GM21423 (cell line): Measurements from ENCODE around the gene AGMAT.
A peak's percentile ranks its signal among the peaks of the same experiment; 100 is the strongest.

Experiments used
- ATAC-seq: cut with Tn5 transposase; IDR thresholded peaks from one replicate; pipeline ENCODE4 v1.9.1; 2021; ENCODE audit warnings: mild to moderate bottlenecking, moderate library complexity; ENCODE audit not compliant: unreplicated experiment

The AGMAT gene

DNA sequence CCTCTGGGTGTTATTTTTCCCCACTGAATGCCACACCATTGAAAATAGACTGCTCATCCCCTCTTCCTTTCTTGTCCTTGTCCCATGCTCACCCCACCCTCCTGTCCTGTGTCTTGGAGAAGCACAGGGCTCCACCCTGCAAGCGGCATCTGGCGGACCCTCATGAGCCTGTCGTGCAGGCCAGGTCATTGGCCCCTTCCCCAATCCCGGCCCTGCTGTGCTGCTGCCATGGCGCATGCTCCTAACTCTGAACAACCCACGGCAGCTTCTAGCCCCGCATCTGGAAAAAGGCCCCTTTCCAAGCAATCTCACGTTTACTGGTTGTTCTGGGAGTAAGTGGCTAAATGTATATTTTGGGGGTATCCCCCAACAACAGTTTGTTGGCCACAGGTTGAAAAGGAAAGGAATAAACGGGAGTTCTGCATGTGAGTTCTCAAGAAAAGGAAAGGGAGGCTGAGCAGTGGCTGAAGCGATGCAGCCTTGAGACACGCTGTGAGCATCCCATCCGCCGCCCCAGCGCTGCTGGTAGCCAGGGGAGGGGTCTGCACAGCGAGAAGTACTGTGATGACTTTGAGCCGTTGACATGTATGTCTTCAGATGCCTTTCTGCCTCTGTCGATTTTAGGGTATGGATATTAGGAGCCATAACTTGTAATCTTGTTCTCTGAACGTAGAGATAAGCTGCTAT is 16.3 kb downstream of the AGMAT start:
- no peak for ATAC-seq

DNA sequence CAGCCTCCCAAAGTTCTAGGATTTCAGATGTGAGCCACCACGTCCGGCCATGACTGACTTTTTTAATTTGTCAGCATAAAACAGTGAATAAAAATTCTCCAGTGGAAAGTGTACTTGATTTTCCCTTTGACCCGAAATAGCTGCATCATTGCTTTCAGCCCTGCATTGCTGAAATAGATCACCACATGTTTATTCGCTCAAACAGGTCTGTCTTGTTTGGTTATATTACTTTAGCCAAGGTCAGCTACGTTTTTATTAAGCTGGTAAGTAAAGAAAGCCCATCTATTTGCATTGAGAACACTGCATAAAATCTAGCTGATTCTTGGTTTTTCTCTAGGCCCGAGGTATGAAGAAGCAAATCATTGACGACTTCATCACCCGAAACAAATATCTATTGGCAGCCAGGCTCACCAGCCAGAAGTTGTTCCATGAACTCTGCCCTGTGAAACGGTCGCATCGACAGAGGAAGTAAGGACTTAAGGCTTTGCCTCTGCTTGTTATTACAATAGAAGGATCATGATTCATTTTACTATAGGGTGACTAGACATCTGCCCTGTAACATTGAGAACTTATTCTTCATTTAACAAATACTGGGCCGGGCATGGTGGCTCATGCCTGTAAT is 25.6 kb downstream of the AGMAT start:
- no peak for ATAC-seq

DNA sequence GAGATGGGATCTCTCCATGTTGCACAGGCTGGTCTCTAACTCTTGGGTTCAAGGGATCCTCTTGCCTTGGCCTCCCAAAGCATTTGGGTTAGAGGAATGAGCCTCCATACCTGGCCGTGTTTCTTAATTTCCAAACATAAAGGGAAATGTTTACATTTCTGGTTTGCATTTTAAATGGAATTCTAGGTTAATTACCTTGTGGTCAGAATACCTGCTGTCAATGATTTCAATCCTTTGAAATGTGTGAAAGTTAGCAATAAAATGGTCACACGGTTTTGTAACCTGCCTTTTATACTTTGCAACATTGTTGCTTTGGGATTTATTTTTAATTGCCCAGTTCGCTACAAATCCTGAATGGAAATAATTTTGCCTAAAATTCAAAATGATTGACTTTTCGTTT is 26.3 kb downstream of the AGMAT start:
- ATAC-seq: no peak

DNA sequence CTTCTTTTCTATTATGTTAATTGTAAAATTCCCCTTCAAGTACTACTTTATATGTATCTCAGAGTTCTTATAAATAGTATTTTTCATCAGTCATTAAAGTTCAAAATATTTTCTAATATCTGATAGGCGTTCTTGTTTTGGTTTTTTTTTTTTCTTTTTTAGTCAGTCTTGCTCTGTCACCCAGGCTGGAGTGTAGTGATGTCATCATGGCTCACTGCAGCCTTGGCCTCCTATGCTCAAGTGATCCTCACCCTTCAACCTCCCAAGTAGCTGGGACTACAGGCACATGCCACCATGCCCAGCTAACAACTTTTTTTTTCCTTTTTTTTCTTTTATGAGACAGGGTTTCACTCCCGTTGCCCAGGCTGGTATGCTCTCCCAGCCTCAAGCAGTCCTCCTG is 27.3 kb downstream of the AGMAT start:
- ATAC-seq: no peak

DNA sequence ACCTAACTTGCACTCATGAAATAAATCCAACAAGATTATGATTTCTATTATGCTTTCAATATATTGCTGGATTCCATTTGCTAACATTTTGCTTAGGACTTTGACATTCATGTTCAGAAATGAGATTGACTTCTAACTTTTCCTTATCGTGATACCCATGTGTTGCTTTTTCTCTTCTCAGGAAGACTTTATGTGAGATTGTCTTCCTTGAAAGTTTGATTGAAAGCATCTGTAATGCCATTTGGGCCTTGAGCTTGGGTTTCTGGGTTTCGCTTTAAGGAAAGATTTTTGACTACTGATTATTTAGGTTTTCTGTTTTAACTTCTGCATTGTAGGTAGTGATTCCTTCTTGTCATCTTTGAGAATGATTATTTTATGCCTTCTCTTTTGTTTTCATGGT is 27.8 kb downstream of the AGMAT start:
- no peak for ATAC-seq

DNA sequence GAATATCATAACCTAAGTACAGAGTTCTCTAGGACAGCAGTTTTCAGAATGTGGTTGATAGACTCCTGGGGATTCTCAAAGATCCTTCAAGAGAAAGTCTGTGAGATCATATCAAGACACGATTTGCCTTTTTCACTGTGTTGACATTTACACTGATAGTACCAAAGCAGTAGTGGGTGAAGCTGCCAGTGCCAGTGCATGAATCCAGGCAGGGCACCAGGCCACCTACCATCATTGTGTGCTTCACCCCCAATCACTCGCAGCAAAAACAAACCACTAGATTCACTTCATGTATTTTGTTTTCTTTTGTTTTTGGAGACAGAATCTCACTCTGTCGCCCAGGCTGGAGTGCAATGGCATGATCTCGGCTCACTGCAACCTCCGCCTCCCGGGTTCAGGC is 34.3 kb downstream of the AGMAT start:
- ATAC-seq: no peak

DNA sequence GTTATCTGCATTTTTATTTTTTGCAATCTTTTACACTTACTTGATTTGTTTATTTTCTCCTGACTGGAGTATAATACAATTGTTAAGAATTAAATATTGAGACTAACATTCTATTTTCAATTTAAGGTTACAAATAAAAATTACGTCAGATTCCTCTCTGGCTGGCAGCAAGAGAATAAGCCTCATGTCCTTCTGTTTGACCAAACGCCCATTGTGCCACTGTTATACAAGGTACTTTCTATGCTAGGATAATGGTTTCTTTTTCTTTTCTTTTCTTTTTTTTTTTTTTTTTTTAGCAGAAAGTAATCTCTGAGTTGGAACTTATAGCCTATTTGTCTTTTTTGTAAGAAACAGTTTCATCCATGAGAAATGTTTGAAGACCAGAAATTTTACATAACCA is 38.2 kb downstream of the AGMAT start:
- no peak for ATAC-seq

DNA sequence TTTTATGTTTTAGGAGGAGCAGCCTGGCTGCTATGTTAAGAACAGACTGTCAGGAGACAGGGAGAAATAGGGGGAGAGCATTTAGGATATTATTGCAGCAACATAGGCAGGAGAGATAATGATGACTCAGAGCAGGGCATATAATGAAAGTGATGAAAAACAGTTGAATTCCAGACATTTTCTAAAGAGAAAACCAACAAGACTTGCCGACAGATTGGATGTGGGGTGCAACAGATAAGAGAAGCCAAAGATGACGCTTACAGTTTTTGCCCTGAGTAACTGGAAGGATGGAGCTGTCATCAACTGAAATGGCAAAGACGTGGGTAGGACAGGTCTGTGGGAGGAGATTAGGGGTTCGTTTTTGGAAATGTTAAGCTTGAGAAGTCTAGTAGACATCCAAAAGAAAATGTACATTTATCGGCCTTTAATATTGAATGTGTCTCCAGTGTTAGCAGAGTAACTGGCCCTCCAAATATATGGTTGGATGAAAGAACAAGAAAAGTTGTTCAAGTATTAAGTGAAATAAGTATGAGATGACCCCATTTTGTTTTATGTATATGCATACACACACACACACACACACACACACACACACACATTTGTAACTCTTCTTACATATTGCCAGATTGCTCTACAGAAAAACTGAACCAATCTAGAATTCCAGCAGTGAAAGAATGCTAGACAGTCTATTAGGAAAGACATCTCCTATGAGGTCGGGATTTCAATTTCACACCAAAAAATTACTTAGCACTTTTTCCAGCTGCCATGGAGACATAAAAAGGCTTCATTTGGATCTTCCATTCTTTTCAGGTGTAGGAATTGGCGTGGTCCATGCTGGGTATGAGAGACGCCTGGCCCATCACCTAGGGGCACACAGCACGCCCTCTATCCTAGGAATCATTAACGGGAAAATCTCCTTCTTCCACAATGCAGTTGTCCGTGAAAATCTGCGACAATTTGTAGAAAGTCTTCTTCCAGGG is 41.0 kb downstream of the AGMAT start:
- ATAC-seq: no peak

DNA sequence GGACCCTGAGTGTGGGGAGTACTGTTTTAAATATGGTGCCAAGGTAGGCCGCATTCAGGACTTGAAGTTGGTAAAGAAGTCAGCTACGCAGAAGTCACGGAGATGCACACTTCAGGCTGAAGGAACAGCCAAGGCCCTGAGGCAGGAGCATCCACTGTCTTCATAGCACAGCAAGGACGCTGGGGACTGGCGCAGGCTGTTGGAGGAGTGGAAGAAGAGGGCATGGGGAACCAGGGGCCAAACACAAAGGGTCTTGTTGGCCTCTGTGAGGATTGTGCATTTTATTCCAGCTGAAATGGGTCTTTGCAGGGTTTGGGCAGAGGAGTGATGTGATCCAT is 41.6 kb downstream of the AGMAT start:
- no peak for ATAC-seq

DNA sequence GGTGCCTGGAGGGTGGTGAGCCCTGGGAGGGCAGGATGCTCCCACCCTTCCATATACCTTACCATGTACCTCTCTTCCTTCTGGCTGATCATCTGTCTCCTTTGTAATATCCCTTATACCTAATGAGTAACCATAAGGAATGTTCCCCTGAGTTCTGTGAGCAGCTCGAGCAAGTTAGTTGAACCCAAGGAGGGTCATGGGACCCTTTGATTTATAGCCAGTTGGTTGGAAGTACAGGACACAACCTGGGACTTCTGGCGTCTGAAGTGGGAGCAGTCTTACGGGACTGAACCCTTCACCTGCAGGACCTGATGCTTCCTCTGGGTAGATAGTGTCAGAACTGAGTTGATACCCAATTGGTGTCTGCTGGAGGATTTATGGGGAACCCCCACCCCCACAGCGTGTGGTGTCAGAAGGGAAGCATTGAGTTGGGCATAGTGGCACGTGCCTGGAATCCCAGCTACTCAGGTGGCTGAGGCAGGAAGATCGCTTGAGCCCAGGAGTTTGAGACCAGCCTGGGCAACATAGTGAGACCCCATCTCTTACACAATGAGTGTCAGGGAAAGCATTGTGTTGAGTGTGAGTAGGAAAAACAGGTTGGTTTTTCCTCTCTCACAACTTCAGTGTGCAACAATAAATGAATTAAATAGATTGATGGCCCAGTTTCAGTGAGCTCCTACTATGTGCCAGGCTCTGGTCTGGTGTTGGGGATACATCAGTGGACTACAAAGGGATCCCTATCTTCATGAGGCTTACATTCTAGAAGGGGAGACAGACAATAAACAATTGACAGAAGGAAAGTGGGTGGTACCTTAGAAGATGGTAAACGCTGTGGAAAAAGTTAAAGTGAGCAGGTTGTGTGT is 42.2 kb downstream of the AGMAT start:
- ATAC-seq: no peak

DNA sequence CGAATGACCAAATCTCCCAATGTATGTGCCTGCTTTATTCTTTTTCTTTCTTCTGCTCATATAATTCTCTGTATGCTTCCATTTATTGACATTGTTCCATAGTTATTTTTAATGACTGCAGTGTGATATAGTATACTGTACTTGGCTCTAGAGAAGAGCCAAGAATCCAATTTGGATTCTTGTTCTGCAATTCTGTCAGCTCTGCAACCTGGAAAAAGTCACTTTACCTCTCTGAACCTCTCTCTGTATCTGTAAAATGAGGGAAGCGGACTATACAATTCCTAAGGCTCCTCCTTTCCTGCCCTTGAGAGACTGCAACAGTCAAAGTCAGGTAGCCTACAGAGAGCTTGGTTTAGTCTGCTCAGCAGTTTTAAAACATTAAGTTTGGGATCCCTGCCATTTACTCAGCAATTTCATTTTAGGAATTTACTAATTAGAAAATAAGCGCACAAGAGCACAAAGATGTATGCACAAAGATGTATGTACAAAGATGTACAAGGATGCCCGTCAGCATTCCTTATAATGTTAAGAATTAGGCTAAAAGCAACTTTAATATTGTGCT is 43.5 kb downstream of the AGMAT start:
- no peak for ATAC-seq

DNA sequence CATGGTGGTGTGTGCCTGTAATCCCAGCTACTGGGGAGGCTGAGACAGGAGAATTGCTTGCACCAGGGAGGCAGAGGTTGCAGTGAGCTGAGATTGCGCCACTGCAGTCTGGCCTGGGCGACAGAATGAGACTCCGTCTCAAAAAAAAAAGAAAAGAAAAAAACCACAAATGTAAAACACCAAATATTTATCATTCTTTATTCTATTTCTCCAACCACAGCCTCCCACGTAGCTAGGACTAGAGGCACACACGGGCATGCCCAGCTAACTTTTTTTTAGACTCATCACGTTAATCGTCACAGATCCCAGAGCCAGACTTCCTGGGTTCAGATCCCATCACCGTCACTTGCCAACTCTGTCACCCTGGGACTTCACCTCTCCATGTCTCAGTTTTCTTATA is 44.7 kb downstream of the AGMAT start:
- no peak for ATAC-seq

DNA sequence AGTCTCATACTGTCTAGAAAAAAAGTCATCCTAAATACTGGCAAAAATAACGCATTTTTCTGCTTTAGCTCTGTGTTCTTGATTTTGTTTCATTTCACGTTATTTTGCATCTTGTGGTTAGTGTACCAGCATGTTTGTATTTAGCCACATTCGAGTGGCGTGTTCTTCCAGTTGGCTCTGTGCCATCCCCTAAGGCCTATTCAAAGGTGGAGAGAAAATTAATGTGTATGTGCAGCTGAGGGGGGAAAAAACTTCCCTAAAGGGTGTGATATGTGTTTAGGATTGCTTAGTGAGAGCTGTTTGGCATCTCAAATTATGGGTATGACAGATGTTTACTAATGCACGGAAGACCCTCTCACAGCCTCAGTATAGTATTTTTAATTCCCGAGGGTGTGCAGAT is 46.1 kb downstream of the AGMAT start:
- ATAC-seq: no peak

DNA sequence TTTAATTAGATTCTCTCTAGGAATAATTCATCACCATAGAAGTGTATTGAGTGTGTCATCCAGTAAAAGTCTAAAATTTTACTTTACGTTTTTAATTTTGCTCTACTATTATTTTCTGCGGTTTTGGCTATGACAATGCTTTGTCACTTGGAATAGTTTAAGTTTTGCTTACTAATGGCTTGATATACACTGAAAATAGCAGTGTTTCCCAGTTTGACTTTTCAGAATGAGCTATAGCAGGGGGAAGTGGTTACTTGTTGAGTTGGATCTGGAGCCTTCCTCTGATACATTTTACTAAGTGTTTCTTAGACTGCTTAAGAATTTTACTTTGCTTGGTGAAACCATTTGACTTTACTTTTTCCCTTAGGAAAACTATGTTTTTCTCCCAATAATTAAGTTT is 53.2 kb downstream of the AGMAT start:
- no peak for ATAC-seq

DNA sequence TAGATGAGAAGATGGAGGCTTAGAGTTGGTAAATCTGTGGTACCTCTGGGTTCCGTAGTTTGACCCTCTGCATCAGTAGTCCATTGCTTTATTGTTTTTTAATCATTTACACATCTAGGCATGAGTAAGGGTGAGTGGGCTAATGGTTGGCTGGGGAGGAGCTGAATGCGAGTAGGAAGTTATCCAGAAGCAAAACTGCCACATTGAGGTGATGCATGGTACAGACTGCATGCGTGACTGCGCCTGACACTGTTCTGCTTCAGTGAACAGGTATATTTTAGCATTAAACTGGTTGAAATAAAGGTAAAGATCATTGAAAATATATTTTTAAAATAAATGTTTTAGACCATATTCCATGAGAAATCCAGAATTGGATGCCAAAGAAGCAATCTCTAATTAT is 53.8 kb downstream of the AGMAT start:
- no peak for ATAC-seq

DNA sequence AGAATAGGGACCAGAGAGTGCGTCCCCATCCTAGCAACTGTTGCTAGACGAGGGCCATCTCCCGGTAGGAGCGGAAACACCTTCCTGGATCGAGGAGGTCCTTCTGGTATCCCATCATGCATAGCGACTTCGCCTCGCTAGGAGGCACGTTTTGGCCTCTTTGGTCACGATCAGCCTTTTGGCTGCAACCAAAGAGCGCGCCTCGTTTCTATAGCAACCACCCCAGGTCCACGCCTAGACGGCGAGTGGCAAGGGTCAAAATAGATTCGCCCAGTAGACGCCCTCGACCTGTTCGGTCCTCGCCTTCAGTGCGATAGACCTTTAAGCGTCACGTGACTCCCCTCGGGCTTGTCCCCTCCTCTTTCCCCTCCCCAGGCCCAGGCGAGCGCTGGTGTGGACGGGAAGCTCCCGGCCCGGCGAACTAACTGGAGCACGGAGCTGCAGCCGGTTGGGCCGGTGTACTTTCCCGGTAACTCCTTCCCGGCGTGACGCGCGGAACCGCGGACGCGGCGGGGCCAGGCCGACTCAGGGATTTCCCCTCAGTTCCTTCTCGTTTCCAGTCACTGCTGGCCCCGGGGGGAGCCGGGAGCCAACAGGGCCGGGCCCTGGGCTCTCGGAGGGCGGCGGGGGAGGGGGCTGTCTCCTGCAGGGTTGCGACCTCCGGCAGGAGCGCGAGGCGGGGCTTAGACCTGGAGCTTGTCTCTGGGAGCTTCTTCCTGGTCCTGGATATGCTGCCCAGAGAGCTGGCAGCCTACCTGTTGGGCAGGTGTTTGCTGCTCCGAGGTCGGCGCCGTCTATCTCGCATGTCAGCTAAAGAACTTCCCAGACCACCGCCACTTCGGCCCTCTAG is 58.1 kb downstream of the AGMAT start, which contains the start of gene DNAJC16:
DNAJC16 (plus strand) TSS at position 359 of the 850 bp plus-strand sequence. CDS start 2,258 bp downstream, outside the sequence.
- ATAC-seq: peak; percentile 56

DNA sequence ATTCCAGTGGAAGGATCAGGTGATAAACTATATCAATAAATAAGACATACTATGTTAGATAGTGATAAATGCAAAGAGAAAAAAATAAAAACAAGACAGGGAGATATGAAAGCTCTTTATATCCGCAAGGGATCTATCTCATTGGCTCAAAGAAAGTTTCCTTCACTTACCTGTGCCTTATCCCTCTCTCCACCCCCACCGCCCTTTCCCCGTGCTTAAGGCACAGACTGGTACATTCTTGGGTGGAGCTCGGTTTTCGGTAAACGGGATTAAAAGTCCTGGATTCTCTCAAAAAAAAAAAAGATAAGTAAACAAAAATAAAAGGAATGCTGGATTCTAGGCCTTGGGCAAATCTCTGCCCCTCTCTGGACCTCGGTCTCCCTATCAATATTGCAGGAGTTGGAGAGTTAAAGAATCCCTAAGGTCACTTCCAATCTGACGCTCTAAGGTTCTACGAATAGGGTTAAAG is 58.8 kb downstream of the AGMAT start:
- ATAC-seq: no peak

DNA sequence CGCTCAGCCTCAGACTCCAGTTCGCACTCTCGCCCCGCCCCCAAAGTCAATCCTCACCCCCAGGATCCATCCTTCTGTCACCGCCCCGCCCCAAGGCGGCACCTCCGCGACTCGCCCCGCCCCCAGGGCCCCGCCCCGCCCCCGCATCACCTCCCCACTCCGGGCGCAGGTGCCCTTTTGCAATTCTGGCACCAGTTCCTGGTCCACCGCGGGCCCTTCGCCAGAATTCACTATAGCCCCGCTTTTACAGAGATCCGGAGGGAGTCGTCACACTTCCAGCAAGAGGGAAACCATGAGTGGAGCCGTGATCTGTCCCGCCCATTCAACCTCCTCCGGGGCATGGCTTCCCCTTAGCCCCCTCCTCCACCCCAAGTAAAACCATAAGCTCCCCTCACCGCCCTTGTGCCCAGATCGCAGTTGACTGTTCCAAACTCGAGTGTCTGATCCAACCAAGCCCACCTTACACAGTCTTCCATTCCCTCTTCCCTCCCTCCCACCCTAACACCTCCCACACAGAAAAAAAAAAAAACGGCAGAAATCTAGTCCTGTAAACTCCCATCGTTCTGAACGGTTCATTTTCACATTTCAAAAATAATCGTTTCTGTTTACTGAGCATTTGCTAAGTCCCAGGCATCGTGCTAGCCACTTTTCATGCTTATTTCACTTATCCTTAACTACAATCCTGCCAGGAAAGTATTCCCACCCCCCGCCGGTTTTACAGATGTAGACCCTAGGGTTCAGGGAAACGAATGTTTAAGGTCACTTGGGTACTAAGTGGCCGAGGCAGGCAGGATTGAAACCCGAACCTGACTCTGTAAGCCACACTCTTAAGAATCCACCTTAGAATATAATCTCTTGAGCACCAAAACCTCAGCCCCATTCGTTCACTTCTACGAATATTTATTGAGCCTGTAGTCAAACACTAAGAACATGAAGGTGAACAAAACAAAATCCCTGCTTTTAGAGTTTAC is 59.5 kb downstream of the AGMAT start:
- peak; percentile 45 for ATAC-seq
